ENCODE data around the gene ELL2. TPM values are rescaled to one million over a fixed set of nuclear protein-coding genes. Genes with fewer than 3 reads are reported as not detected.
A peak's percentile ranks its signal among the peaks of the same experiment; 100 is the strongest.

Gene ELL2
- total RNA-seq, 1 donor from 2014 or later = 118 TPM

- H3K79me2 ChIP-seq (ENCODE audit: insufficient read depth, low read length) = peaks cover 97% of the 10 kb centered on the region
These were observed 5.4 kb downstream of the ELL2 start for GRCh38 chr5:95956021-95956899.

DNA sequence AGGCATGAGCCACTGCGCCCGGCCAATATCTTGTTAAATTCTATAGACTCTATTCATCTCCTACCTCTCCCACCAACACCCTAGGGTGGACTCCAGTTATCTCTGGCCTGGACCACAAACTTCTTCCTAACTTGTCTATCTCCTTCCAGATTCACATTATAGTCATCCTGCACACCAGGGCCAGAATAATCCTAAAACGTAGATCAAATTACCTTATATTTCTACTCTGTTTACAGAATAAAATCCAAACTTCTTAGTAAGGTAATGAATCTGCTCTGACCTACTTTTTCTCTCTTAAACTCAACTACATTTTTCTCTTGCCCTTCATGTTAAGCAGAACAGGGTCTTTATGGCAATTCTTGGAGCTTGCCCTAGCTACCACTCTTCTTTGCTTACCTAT is 6.9 kb downstream of the ELL2 start:
- H3K36me3 ChIP-seq (ENCODE audit: insufficient read depth, low read length) = no peaks in the 10 kb centered on the region
- H3K79me2 ChIP-seq (ENCODE audit: insufficient read depth, low read length) = peaks cover 95% of the 10 kb centered on the region
- no peak overlapping the region for H3K4me3 Mint-ChIP-seq (ENCODE audit: unreplicated experiment)
- H3K9me3 ChIP-seq (ENCODE audit: insufficient read depth, low read depth, low read length) = no peaks in the 10 kb centered on the region
- H3K27me3 Mint-ChIP-seq (ENCODE audit: low read depth, unreplicated experiment) = no peaks in the 10 kb centered on the region
- no peak overlapping the region for H2AFZ ChIP-seq (ENCODE audit: low read depth, low read length)
- TF ChIP-seq EZH2 (IDR thresholded peaks at IDR 0.05; ENCODE audit: insufficient read depth, low read length) = no peak
- TF ChIP-seq CTCF (IDR thresholded peaks at IDR 0.05; ENCODE audit: insufficient read depth, low read depth, low read length) = no peak
- no peaks in the 10 kb centered on the region for H3K27me3 ChIP-seq (ENCODE audit: insufficient read depth, low read length)
- peaks cover 24% of the 10 kb centered on the region for H3K4me1 ChIP-seq (ENCODE audit: insufficient read depth, low read length)
- DNase-seq (ENCODE audit: low read depth) (no peak), FAIRE-seq (no peak)
- no peaks in the 10 kb centered on the region for H3K9me3 Mint-ChIP-seq (ENCODE audit: unreplicated experiment)
- H3K36me3 Mint-ChIP-seq (ENCODE audit: low read depth, unreplicated experiment) = peaks cover 8% of the 10 kb centered on the region
- no peak overlapping the region for H3K9ac ChIP-seq (ENCODE audit: low read length)
- no peak overlapping the region for H3K27ac Mint-ChIP-seq (ENCODE audit: unreplicated experiment)
- no peak overlapping the region for H3K4me3 ChIP-seq (ENCODE audit: insufficient read depth, low read depth, low read length)
- no peak overlapping the region for H3K27ac ChIP-seq (ENCODE audit: low read depth, low read length)
- H4K20me1 ChIP-seq (ENCODE audit: insufficient read depth, low read length) = peaks cover 83% of the 10 kb centered on the region
- H3K4me1 Mint-ChIP-seq (ENCODE audit: low read depth, unreplicated experiment) = peaks cover 49% of the 10 kb centered on the region
- no peak overlapping the region for H3K4me2 ChIP-seq (ENCODE audit: low read length)

More at GRCh38 chr5:95956021-95956899, 5.4 kb downstream of the ELL2 start:
- peak; percentile 61 for DNase-seq (ENCODE audit: low read depth)
- peak overlapping the region; percentile 22 for H3K4me2 ChIP-seq (ENCODE audit: low read length)
- Mint-ChIP-seq H3K27me3 (ENCODE audit: low read depth, unreplicated experiment) (no peaks in the 10 kb centered on the region), H3K4me3 (ENCODE audit: unreplicated experiment) (peak overlapping the region; percentile 73), H3K4me1 (ENCODE audit: low read depth, unreplicated experiment) (peaks cover 44% of the 10 kb centered on the region), H3K36me3 (ENCODE audit: low read depth, unreplicated experiment) (peaks cover 14% of the 10 kb centered on the region), H3K9me3 (ENCODE audit: unreplicated experiment) (no peaks in the 10 kb centered on the region), H3K27ac (ENCODE audit: unreplicated experiment) (peak overlapping the region; percentile 54)
- H2AFZ ChIP-seq (ENCODE audit: low read depth, low read length) = no peak overlapping the region
- H3K9ac ChIP-seq (ENCODE audit: low read length) = no peak overlapping the region
- FAIRE-seq = no peak
- no peaks in the 10 kb centered on the region for H3K27me3 ChIP-seq (ENCODE audit: insufficient read depth, low read length)
- peaks cover 87% of the 10 kb centered on the region for H4K20me1 ChIP-seq (ENCODE audit: insufficient read depth, low read length)
- no peaks in the 10 kb centered on the region for H3K36me3 ChIP-seq (ENCODE audit: insufficient read depth, low read length)
- no peak overlapping the region for H3K4me3 ChIP-seq (ENCODE audit: insufficient read depth, low read depth, low read length)
- H3K27ac ChIP-seq (ENCODE audit: low read depth, low read length) = no peak overlapping the region
- H3K9me3 ChIP-seq (ENCODE audit: insufficient read depth, low read depth, low read length) = no peaks in the 10 kb centered on the region
- H3K4me1 ChIP-seq (ENCODE audit: insufficient read depth, low read length) = peaks cover 22% of the 10 kb centered on the region
- TF ChIP-seq CTCF (IDR thresholded peaks at IDR 0.05; ENCODE audit: insufficient read depth, low read depth, low read length) (no peak), EZH2 (IDR thresholded peaks at IDR 0.05; ENCODE audit: insufficient read depth, low read length) (no peak)

Data from astrocyte (in vitro differentiated cells and primary cell).